H1 (cell line): ENCODE measurements around the gene PRKCZ. TPM values are rescaled to one million over a fixed set of nuclear protein-coding genes. Genes with fewer than 3 reads are reported as not detected.

ENCODE experiments used
- CTCF ChIA-PET: fragments of 300-600 bp; sonication (Branson Sonifier 250); formaldehyde crosslinking; loops from one replicate; lab custom pipeline; 2021; ENCODE audit not compliant: partially characterized antibody; lab: Charles Lee
- POLR2A ChIA-PET: fragments of 300-600 bp; sonication (Branson Sonifier 250); formaldehyde crosslinking; loops from one replicate; lab custom pipeline; 2021; ENCODE audit warnings: inconsistent platforms; ENCODE audit not compliant: partially characterized antibody; lab: Charles Lee
- DNase-seq, 2 experiments: peaks; one replicate each; pipeline versions ENCODE4 v3.0.0 to v3.0.0-alpha.2; 2010 to 2022; ENCODE audit warnings: low spot score in 2 of 2, low read depth in 1 of 2, mixed read lengths in 1 of 2
- FAIRE-seq: peaks from 2 replicates; lab custom pipeline; 2011; peaks lifted over from hg19 to GRCh38; lab: Jason Lieb, UNC
- H2AFZ ChIP-seq: 2 replicates; pipeline ENCODE4 v1.8.1; 2012; ENCODE audit warnings: low read length, inconsistent platforms
- H2AK5ac ChIP-seq: 2 replicates; pipeline ENCODE4 v1.6.1; 2013; ENCODE audit warnings: low read depth, low read length
- H2BK120ac ChIP-seq: replicated peaks from 2 replicates; pipeline ENCODE3; 2013; ENCODE audit warnings: low read depth, low read length, inconsistent platforms
- H2BK12ac ChIP-seq: 2 replicates; pipeline ENCODE4 v1.6.1; 2013; ENCODE audit warnings: low read depth, low read length
- H2BK15ac ChIP-seq: 2 replicates; pipeline ENCODE4 v1.6.1; 2013; ENCODE audit warnings: low read length
- H2BK20ac ChIP-seq: 2 replicates; pipeline ENCODE4 v1.6.1; 2013; ENCODE audit warnings: low read length
- H2BK5ac ChIP-seq: 2 replicates; pipeline ENCODE4 v1.6.1; 2013; ENCODE audit warnings: low read depth, low read length
- H3K14ac ChIP-seq: 2 replicates; pipeline ENCODE4 v1.6.1; 2013; ENCODE audit warnings: inconsistent platforms; ENCODE audit not compliant: insufficient read length
- H3K18ac ChIP-seq: 2 replicates; pipeline ENCODE4 v1.6.1; 2013; ENCODE audit warnings: low read length; ENCODE audit errors: extremely low read depth
- H3K23ac ChIP-seq: 2 replicates; pipeline ENCODE4 v1.6.1; 2013; ENCODE audit warnings: inconsistent platforms; ENCODE audit not compliant: insufficient read length
- H3K23me2 ChIP-seq: 2 replicates; pipeline ENCODE4 v1.6.1; 2013; ENCODE audit warnings: low read depth, low read length
- H3K27ac ChIP-seq: 2 replicates; pipeline ENCODE4 v1.6.1; 2011; ENCODE audit warnings: low read depth, low read length, inconsistent platforms
- H3K27me3 ChIP-seq, 4 experiments: replicated peaks in 1 of 4; 1 replicate in 1 of 4; 2 replicates in 3 of 4; pipeline versions ENCODE4 v1.6.1 to v1.8.1; 2011 to 2013; ENCODE audit warnings: low read length in 3 of 4, mild to moderate bottlenecking in 3 of 4, inconsistent platforms in 2 of 4, mixed read lengths in 2 of 4, moderate library complexity in 1 of 4; ENCODE audit not compliant: control insufficient read depth in 3 of 4, insufficient read depth in 3 of 4; ENCODE audit errors: extremely low read depth in 1 of 4
- H3K36me3 ChIP-seq, 4 experiments: 2 replicates each; pipeline versions ENCODE4 v1.6.1 to v1.8.1; 2011 to 2013; ENCODE audit warnings: mild to moderate bottlenecking in 4 of 4, low read length in 3 of 4, moderate library complexity in 2 of 4, control low read depth in 1 of 4, inconsistent platforms in 1 of 4; ENCODE audit not compliant: insufficient read depth in 4 of 4, control insufficient read depth in 2 of 4
- H3K4ac ChIP-seq: replicated peaks from 2 replicates; pipeline ENCODE3; 2013; ENCODE audit warnings: low read length, low read depth, mixed read lengths, inconsistent platforms; ENCODE audit not compliant: insufficient read length
- H3K4me1 ChIP-seq, 4 experiments: replicated peaks in 1 of 4; 1 replicate in 1 of 4; 2 replicates in 3 of 4; pipeline versions ENCODE4 v1.6.1 to v1.8.1; 2011 to 2013; ENCODE audit warnings: low read length in 3 of 4, inconsistent platforms in 2 of 4, mixed read lengths in 1 of 4; ENCODE audit not compliant: insufficient read depth in 4 of 4, control insufficient read depth in 3 of 4
- H3K4me2 ChIP-seq, 2 experiments: 2 replicates each; pipeline versions ENCODE4 v1.6.1 to v1.8.1; 2011 to 2013; ENCODE audit warnings: low read depth in 2 of 2, low read length in 2 of 2, control low read depth in 1 of 2, inconsistent platforms in 1 of 2, mild to moderate bottlenecking in 1 of 2; ENCODE audit not compliant: insufficient read depth in 1 of 2
- H3K4me3 ChIP-seq, 4 experiments: fragments of 200-600, 300-600 bp in 1 of 4; sonication (generic), shearing (Covaris generic), sonication (Bioruptor Twin) in 1 of 4; 2 replicates each; pipeline versions ENCODE4 v1.5.1 to v1.8.1; 2011 to 2016; ENCODE audit warnings: low read length in 4 of 4, low read depth in 3 of 4, control low read depth in 2 of 4, inconsistent platforms in 2 of 4, mild to moderate bottlenecking in 2 of 4, mixed read lengths in 1 of 4, moderate library complexity in 1 of 4; ENCODE audit not compliant: insufficient read depth in 2 of 4; ENCODE audit errors: extremely low read depth in 1 of 4
- H3K56ac ChIP-seq: replicated peaks from 2 replicates; pipeline ENCODE3; 2013; ENCODE audit warnings: low read depth, mild to moderate bottlenecking, mixed read lengths, low read length, inconsistent platforms; ENCODE audit not compliant: insufficient read length
- H3K79me1 ChIP-seq: 2 replicates; pipeline ENCODE4 v1.6.1; 2013; ENCODE audit warnings: low read depth, low read length, control low read depth
- H3K79me2 ChIP-seq, 2 experiments: 2 replicates each; pipeline versions ENCODE4 v1.6.1 to v1.8.1; 2012 to 2013; ENCODE audit warnings: low read length in 2 of 2, mild to moderate bottlenecking in 2 of 2, inconsistent platforms in 1 of 2; ENCODE audit not compliant: insufficient read depth in 2 of 2, control insufficient read depth in 1 of 2
- H3K9ac ChIP-seq, 4 experiments: replicated peaks in 1 of 4; 1 replicate in 1 of 4; 2 replicates in 3 of 4; pipeline versions ENCODE4 v1.6.1 to v1.8.1; 2011 to 2013; ENCODE audit warnings: low read depth in 3 of 4, low read length in 3 of 4, control low read depth in 2 of 4, mild to moderate bottlenecking in 2 of 4, moderate library complexity in 2 of 4, inconsistent platforms in 1 of 4; ENCODE audit errors: extremely low read depth in 1 of 4
- H3K9me3 ChIP-seq, 2 experiments: 2 replicates each; pipeline versions ENCODE4 v1.6.1 to v1.8.1; 2012 to 2013; ENCODE audit warnings: mild to moderate bottlenecking in 2 of 2, moderate library complexity in 2 of 2, control low read depth in 1 of 2, inconsistent platforms in 1 of 2, low read depth in 1 of 2, low read length in 1 of 2, mixed read lengths in 1 of 2; ENCODE audit not compliant: insufficient read depth in 2 of 2
- H4K20me1 ChIP-seq, 2 experiments: replicated peaks in 1 of 2; 2 replicates each; pipeline versions ENCODE3 to v1.8.1; 2011 to 2013; ENCODE audit warnings: inconsistent platforms in 2 of 2, low read length in 2 of 2, mild to moderate bottlenecking in 1 of 2; ENCODE audit not compliant: insufficient read depth in 2 of 2, control insufficient read depth in 1 of 2
- H4K5ac ChIP-seq: 2 replicates; pipeline ENCODE4 v1.6.1; 2013; ENCODE audit warnings: low read length, low read depth, mixed read lengths, inconsistent platforms; ENCODE audit not compliant: insufficient read length
- H4K8ac ChIP-seq: 2 replicates; pipeline ENCODE4 v1.8.0; 2013; ENCODE audit warnings: mild to moderate bottlenecking, moderate library complexity, low read length, inconsistent platforms; ENCODE audit not compliant: insufficient read depth; ENCODE audit errors: extremely low read depth
- H4K91ac ChIP-seq: replicated peaks from 2 replicates; pipeline ENCODE3; 2013; ENCODE audit warnings: low read length, mixed read lengths, inconsistent platforms; ENCODE audit not compliant: insufficient read length
- POLR2AphosphoS5 ChIP-seq: IDR thresholded peaks from 2 replicates; pipeline ENCODE4 v1.6.1; 2011; ENCODE audit warnings: low read depth, low read length
- RBBP5 ChIP-seq: IDR thresholded peaks from 2 replicates; pipeline ENCODE4 v1.7.1; 2012; ENCODE audit warnings: low read depth, mild to moderate bottlenecking, inconsistent platforms, low read length, moderate library complexity, borderline replicate concordance
- WGBS, 2 experiments: shearing (Covaris generic) in 1 of 2; methylation state at CpG; one replicate each; pipeline versions ENCODE4 v1.1.6 to v1.1.7; 2013 to 2015; ENCODE audit warnings: low lambda C conversion rate in 2 of 2, mixed read lengths in 2 of 2, inconsistent platforms in 1 of 2, low coverage in 1 of 2, missing lambda C conversion rate in 1 of 2; ENCODE audit not compliant: insufficient replicate concordance in 2 of 2, insufficient coverage in 1 of 2, insufficient read length in 1 of 2; ENCODE audit errors: extremely low coverage in 1 of 2, missing lambda C conversion rate in 1 of 2; 5-methylcytosine and 5-hydroxymethylcytosine counted together
- polyA plus RNA-seq, 7 experiments: library from polyadenylated mRNA; depleted of rRNA in 3 of 7; stranded (reverse) in 5 of 7; unstranded in 2 of 7; fragments of >200 nt in 5 of 7; fragments of 200-250 nt in 2 of 7; gene quantifications; 1 replicate in 5 of 7; 2 replicates in 1 of 7; 4 replicates in 1 of 7; pipeline versions ENCODE4 v1.2.1 to v1.2.3, GENCODE V29; 2011 to 2013; ENCODE audit warnings: missing spikeins in 2 of 7, mixed read lengths in 2 of 7
- total RNA-seq: library from RNA; stranded (reverse); fragmentation: NEBNext Ultra II Directional; extraction: Animal tissue kit (Norgen Biotek cat#: 25700); gene quantifications from 2 replicates; pipeline ENCODE4 v1.2.1, GENCODE V29; 2021

PRKCZ gene
- total and polyA plus RNA-seq, 2 of the 8 experiments (the other 6 are each of a cell fraction or from before 2014, with no cell fraction given): 37.4 to 45.1 TPM

DNA sequence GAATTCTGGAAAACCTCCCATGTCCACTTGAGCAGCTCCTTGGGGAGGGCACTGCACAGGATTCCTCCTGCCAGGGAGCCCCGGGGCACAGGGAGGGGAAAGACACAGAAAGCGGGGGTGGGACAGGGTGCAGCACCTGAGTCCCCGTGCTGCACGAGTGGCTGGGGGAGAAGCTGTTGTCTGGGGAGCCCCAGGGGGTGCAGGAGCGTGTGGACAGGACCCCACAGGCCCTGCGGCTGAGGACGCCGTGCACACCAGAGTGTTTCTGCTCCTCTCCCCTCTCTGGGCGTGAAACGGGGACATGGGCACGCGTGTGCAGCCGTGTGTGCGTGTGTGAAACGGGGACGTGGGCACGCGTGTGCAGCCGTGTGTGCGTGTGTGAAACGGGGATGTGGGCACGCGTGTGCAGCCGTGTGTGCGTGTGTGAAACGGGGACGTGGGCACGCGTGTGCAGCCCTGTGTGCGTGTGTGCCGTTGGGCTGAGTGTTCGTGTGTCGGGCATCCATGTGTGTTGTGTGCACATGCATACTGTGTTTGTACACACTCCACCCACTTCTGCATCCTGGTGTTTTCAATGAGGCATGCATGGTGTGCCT lies 122.4 kb downstream of the PRKCZ start:
- CTCF ChIA-PET: interaction anchor here (0.6 to 6.0 kb wide), 8 partner anchors 9 to 209 kb away, joined by 3 to 47 read pairs (median 4); no protein-coding TSS in a partner anchor
- FAIRE-seq (no peak), DNase-seq (no peak)
- no peaks in the 10 kb centered on the region; the same call in 1 of the 2 replicates for H3K23me2 ChIP-seq
- POLR2A ChIA-PET: no interaction called here
- H3K4me3 ChIP-seq: no peak overlapping the region
- H3K79me2 ChIP-seq: no peaks in the 10 kb centered on the region; a peak in 1 of 4 replicates
- H3K36me3 ChIP-seq: peaks cover 0 to 6% (median 2%) of the 10 kb centered on the region in 4 experiments; a peak in 4 of 8 replicates
- no peak overlapping the region for H3K14ac ChIP-seq
- no peak overlapping the region for H4K91ac ChIP-seq
- no peak overlapping the region for H4K5ac ChIP-seq
- no peak overlapping the region for H2AFZ ChIP-seq
- no peak overlapping the region for H3K56ac ChIP-seq
- no peak overlapping the region for H2BK20ac ChIP-seq
- H3K18ac ChIP-seq: no peak overlapping the region
- no peak overlapping the region for H3K4ac ChIP-seq
- H3K9me3 ChIP-seq: no peaks in the 10 kb centered on the region
- H3K4me1 ChIP-seq: no peaks in the 10 kb centered on the region; a peak in 2 of 7 replicates
- H3K27ac ChIP-seq: no peak overlapping the region
- H4K20me1 ChIP-seq: peaks cover 0 to 4% of the 10 kb centered on the region in 2 experiments
- no peak overlapping the region for H3K4me2 ChIP-seq
- no peak overlapping the region for H2BK120ac ChIP-seq
- no peak overlapping the region for H2AK5ac ChIP-seq
- H2BK15ac ChIP-seq: no peak overlapping the region
- H3K79me1 ChIP-seq: no peaks in the 10 kb centered on the region; the same call in 1 of the 2 replicates
- H4K8ac ChIP-seq: no peak overlapping the region
- peak overlapping the region; percentile 29; the same call in 1 of the 2 replicates for H2BK12ac ChIP-seq
- H3K23ac ChIP-seq: no peak overlapping the region
- 91% methylated on average over 19 of the region's 33 CpGs; no CpG with 5 or more reads in 1 of the 2 experiments for WGBS, 2 experiments
- H3K27me3 ChIP-seq: no peaks in the 10 kb centered on the region
- no peak overlapping the region for H3K9ac ChIP-seq
- no peak overlapping the region for H2BK5ac ChIP-seq
- TF ChIP-seq RBBP5 (no peak), POLR2AphosphoS5 (no peak; the same call in 1 of the 2 replicates)
